ENCODE measurements around the gene CDK6. TPM values are rescaled to one million over a fixed set of nuclear protein-coding genes. Genes with fewer than 3 reads are reported as not detected.

The CDK6 gene
- total RNA-seq, 1 donor from 2014 or later, result 23.3 TPM

DNA sequence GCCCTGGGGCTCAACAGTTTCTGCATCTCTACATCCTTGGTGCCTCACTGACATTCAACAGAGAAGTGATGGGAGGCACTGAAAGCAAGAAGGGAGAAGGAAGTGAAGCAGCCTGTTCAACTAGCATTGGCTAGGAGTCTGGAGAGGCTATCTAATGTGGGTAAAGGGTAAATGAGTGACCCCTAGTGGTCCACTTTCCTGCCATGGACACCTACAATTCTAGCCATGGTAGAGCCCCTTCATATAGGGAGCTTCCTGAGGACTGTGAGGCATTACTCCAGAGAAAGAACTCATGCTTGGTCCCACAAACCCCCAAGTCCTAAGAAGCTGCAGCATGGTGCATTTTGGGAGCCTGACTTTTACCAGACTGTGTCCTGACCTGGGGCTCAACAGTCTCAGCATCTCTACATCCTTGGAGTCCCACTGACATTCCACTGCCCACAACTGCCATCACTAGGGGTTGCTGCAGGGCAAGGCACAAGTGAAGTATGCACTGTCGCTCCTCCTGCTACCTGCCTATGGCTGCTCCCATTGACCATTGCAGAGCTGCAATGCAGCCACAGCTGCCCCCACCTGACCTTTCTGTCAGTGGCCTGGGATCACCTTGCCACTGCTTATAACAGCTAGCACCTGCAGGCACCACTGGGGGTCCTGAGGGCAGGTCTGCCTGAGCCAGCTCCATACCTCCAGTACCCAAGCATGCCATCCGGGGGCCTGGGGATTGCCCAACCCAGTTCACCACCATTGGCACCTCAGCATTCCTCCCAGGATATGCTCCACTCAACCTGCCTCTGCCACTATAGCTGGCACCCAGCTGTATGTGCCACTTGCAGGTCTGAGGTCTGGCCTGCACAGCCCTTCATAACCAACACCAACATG is 44.1 kb upstream of the CDK6 start:
- TF ChIP-seq, protein P1, sequence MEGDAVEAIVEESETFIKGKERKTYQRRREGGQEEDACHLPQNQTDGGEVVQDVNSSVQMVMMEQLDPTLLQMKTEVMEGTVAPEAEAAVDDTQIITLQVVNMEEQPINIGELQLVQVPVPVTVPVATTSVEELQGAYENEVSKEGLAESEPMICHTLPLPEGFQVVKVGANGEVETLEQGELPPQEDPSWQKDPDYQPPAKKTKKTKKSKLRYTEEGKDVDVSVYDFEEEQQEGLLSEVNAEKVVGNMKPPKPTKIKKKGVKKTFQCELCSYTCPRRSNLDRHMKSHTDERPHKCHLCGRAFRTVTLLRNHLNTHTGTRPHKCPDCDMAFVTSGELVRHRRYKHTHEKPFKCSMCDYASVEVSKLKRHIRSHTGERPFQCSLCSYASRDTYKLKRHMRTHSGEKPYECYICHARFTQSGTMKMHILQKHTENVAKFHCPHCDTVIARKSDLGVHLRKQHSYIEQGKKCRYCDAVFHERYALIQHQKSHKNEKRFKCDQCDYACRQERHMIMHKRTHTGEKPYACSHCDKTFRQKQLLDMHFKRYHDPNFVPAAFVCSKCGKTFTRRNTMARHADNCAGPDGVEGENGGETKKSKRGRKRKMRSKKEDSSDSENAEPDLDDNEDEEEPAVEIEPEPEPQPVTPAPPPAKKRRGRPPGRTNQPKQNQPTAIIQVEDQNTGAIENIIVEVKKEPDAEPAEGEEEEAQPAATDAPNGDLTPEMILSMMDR (IDR thresholded peaks at IDR 0.05; ENCODE audit: unreplicated experiment), result peak; percentile 38
- Mint-ChIP-seq H3K4me3 (ENCODE audit: low read depth) (no peak overlapping the region), H3K9me3 (ENCODE audit: low read depth) (peaks cover 7% of the 10 kb centered on the region), H3K4me1 (ENCODE audit: low read depth) (no peaks in the 10 kb centered on the region), H3K27ac (no peak overlapping the region), H3K27me3 (peaks cover 2% of the 10 kb centered on the region), H3K36me3 (ENCODE audit: insufficient read depth) (no peaks in the 10 kb centered on the region)
- no peak for DNase-seq (ENCODE audit: low spot score, unreplicated experiment)

DNA sequence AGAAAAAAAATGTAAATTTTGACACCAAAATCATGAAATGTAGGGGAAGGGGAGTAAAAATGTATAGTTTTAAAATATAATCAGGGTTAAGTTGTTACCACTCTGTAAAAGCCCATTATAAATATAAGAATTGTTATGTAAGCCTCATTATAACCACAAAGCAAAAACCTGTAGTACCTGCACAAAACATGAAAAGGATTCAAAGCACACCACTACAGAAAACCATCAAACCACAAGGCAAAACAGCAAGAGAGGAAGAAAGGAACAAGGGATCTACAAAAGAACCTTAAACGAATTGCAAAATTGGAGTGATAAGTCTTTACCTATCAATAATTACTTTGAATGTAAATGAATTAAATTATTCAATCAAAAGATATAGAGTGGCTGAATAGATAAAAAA is 41.0 kb upstream of the CDK6 start:
- Mint-ChIP-seq H3K4me1 (ENCODE audit: low read depth) (peaks cover 2% of the 10 kb centered on the region), H3K27ac (no peak overlapping the region), H3K36me3 (ENCODE audit: insufficient read depth) (no peaks in the 10 kb centered on the region), H3K4me3 (ENCODE audit: low read depth) (no peak overlapping the region), H3K27me3 (peaks cover 2% of the 10 kb centered on the region), H3K9me3 (ENCODE audit: low read depth) (peaks cover 7% of the 10 kb centered on the region)
- DNase-seq (ENCODE audit: low spot score, unreplicated experiment), result no peak
- TF ChIP-seq, protein P1 (IDR thresholded peaks at IDR 0.05; ENCODE audit: unreplicated experiment), result no peak

DNA sequence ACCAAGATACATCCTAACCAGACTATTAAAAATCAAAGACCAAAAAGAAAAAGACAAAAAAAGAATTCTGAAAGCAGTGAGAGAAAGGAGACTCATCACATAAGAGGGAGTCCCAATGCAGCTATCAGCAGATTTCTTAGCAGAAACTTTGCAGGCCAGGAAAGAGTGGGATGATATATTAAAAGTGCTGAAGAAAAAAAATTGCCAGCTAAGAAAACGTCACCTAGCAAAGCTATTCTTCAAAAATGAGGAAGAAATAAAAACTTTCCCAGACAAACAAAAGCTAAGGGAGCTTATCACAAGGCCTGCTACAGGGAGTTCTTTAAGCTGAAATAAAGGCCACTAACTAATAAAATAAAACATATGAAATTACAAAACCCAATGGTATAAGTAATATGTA is 40.5 kb upstream of the CDK6 start:
- Mint-ChIP-seq H3K4me1 (ENCODE audit: low read depth) (peaks cover 2% of the 10 kb centered on the region), H3K4me3 (ENCODE audit: low read depth) (no peak overlapping the region), H3K36me3 (ENCODE audit: insufficient read depth) (no peaks in the 10 kb centered on the region), H3K9me3 (ENCODE audit: low read depth) (peaks cover 7% of the 10 kb centered on the region), H3K27ac (no peak overlapping the region), H3K27me3 (peaks cover 2% of the 10 kb centered on the region)
- TF ChIP-seq, protein P1 (IDR thresholded peaks at IDR 0.05; ENCODE audit: unreplicated experiment), result no peak
- DNase-seq (ENCODE audit: low spot score, unreplicated experiment), result no peak

DNA sequence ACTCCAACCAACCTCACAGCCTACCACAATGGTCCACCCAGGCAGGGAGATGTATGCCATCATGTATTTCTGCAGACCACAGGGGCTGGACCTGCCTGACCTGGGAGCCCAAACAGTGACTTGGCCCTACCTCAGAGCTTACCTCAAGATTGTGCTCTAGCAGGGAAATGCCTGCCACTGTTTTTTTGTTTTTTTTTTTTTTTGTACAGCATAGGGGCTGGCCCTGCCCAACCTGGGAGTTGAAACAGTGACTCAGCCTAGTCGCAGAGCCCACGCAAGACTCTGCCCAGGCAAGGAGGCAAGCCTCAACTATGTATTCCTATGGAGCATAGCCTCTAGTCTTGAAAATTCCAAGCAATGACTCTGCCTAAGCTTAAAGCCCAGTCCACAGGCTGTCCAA is 39.3 kb upstream of the CDK6 start:
- Mint-ChIP-seq H3K9me3 (ENCODE audit: low read depth) (peaks cover 7% of the 10 kb centered on the region), H3K27ac (no peak overlapping the region), H3K4me3 (ENCODE audit: low read depth) (no peak overlapping the region), H3K4me1 (ENCODE audit: low read depth) (peaks cover 2% of the 10 kb centered on the region), H3K36me3 (ENCODE audit: insufficient read depth) (no peaks in the 10 kb centered on the region), H3K27me3 (peaks cover 2% of the 10 kb centered on the region)
- TF ChIP-seq, protein P1 (IDR thresholded peaks at IDR 0.05; ENCODE audit: unreplicated experiment), result no peak
- DNase-seq (ENCODE audit: low spot score, unreplicated experiment), result no peak

DNA sequence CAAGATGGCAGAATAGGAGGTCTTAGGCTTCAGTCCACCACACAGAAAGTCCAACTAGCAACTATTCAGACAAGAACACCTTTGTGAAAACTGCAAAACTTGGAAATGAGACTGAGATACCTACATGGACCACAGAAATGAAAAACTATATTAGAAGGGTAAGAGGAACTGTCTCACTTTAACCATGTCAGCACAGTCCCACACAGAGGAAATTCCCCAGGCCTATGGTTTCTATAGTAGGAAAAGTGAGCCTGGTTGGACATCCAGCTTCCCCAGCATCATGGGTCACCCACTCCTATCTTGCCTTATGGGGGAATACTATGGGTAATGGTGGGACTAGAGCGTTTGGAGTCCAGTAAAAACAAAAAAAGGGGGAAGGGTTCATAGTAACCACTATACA is 38.8 kb upstream of the CDK6 start:
- Mint-ChIP-seq H3K27ac (no peak overlapping the region), H3K4me1 (ENCODE audit: low read depth) (peaks cover 2% of the 10 kb centered on the region), H3K4me3 (ENCODE audit: low read depth) (no peak overlapping the region), H3K9me3 (ENCODE audit: low read depth) (peaks cover 7% of the 10 kb centered on the region), H3K36me3 (ENCODE audit: insufficient read depth) (no peaks in the 10 kb centered on the region), H3K27me3 (peaks cover 2% of the 10 kb centered on the region)
- TF ChIP-seq, protein P1 (IDR thresholded peaks at IDR 0.05; ENCODE audit: unreplicated experiment), result no peak
- DNase-seq (ENCODE audit: low spot score, unreplicated experiment), result no peak
